Ramos (cell line): Measurements from ENCODE around the gene CDHR4.
"Not testable (repeated sequence)": the region's sequence is repeated elsewhere in the genome, so short reads cannot be mapped to it uniquely, and the experiment has no call there.

Experiments used
- in situ Hi-C: fragments of 300-500 bp; cut with MboI; formaldehyde crosslinking; loops from one replicate; pipeline ENCODE4 v1.14.3; 2022; ENCODE audit warnings: low sequenced_read_pairs; ENCODE audit not compliant: unreplicated experiment

CDHR4 gene

GRCh38 chr3:49782277-49782676 lies 17.4 kb downstream of the CDHR4 start:
- in situ Hi-C loops: not testable (repeated sequence)

- in situ Hi-C loops: no loop called here
Measured at GRCh38 chr3:49781415-49782199, 18.1 kb downstream of the CDHR4 start.

GRCh38 chr3:49780975-49781365 lies 18.7 kb downstream of the CDHR4 start:
- in situ Hi-C loops: not testable (repeated sequence)

- in situ Hi-C loops: no loop called here
Measured at GRCh38 chr3:49780080-49780974, 19.3 kb downstream of the CDHR4 start.

GRCh38 chr3:49779358-49780079 lies 20.2 kb downstream of the CDHR4 start:
- in situ Hi-C loops: no loop called here

- in situ Hi-C loops: not testable (repeated sequence)
Measured at GRCh38 chr3:49776101-49776500, 23.6 kb downstream of the CDHR4 start.

- in situ Hi-C loops: no loop called here
Measured at GRCh38 chr3:49775538-49775937, 24.1 kb downstream of the CDHR4 start.

GRCh38 chr3:49772703-49773102 lies 27.0 kb downstream of the CDHR4 start:
- in situ Hi-C loops: no loop called here

GRCh38 chr3:49771340-49771938 lies 28.2 kb downstream of the CDHR4 start:
- in situ Hi-C loops: no loop called here

GRCh38 chr3:49769926-49770325 lies 29.7 kb downstream of the CDHR4 start:
- in situ Hi-C loops: no loop called here

GRCh38 chr3:49769286-49769915 lies 30.3 kb downstream of the CDHR4 start:
- in situ Hi-C loops: no loop called here

GRCh38 chr3:49763981-49764380 lies 35.7 kb downstream of the CDHR4 start:
- in situ Hi-C loops: no loop called here

- in situ Hi-C loops: no loop called here
Measured at GRCh38 chr3:49761661-49762060, 38.0 kb downstream of the CDHR4 start.

GRCh38 chr3:49759226-49759625 lies 40.4 kb downstream of the CDHR4 start:
- in situ Hi-C loops: no loop called here

- in situ Hi-C loops: no loop called here
Measured at GRCh38 chr3:49757197-49757596, 42.5 kb downstream of the CDHR4 start.

GRCh38 chr3:49756036-49756435 lies 43.6 kb downstream of the CDHR4 start:
- in situ Hi-C loops: no loop called here

- in situ Hi-C loops: no loop called here
Measured at GRCh38 chr3:49754536-49754935, 45.1 kb downstream of the CDHR4 start.

- in situ Hi-C loops: no loop called here
Measured at GRCh38 chr3:49751501-49751900, 48.2 kb downstream of the CDHR4 start.

- in situ Hi-C loops: no loop called here
Measured at GRCh38 chr3:49750056-49750455, 49.6 kb downstream of the CDHR4 start.

GRCh38 chr3:49748874-49749273 lies 50.8 kb downstream of the CDHR4 start:
- in situ Hi-C loops: not testable (repeated sequence)
